Left ventricle myocardium inferior (tissue), 1 donor: ENCODE results near the gene LRRC38. TPM values are rescaled to one million over a fixed set of nuclear protein-coding genes. Genes with fewer than 3 reads are reported as not detected.
A peak's percentile ranks its signal among the peaks of the same experiment; 100 is the strongest.

Experiments
- DNase-seq: peaks from one replicate; pipeline ENCODE4 v3.0.0-alpha.2; 2020
- H3K27ac ChIP-seq: fragments of 200-600 bp; replicated peaks from 2 replicates; pipeline ENCODE4 v1.8.0; 2021
- H3K27me3 ChIP-seq: fragments of 200-600 bp; 2 replicates; pipeline ENCODE4 v1.8.0; 2021; ENCODE audit warnings: low read depth
- H3K36me3 ChIP-seq: fragments of 200-600 bp; 2 replicates; pipeline ENCODE4 v1.8.0; 2021
- H3K4me1 ChIP-seq: fragments of 200-600 bp; 2 replicates; pipeline ENCODE4 v1.8.0; 2021
- H3K4me3 ChIP-seq: fragments of 200-600 bp; 2 replicates; pipeline ENCODE4 v1.8.0; 2021; ENCODE audit warnings: mild to moderate bottlenecking, moderate library complexity
- H3K9me3 ChIP-seq: fragments of 200-600 bp; replicated peaks from 2 replicates; pipeline ENCODE4 v1.8.0; 2021
- CTCF ChIP-seq: fragments of 200-600 bp; IDR thresholded peaks from 2 replicates; pipeline ENCODE4 v1.8.0; 2021; ENCODE audit warnings: antibody characterized with exemption, mild to moderate bottlenecking, borderline replicate concordance
- intact Hi-C: fragments of 100-400 bp; cut with micrococcal nuclease; formaldehyde crosslinking; loops from one replicate; pipeline ENCODE4 v1.11.0; 2022
- total RNA-seq: library from RNA; stranded (reverse); fragmentation: NEBNext Ultra II Directional; extraction: Animal tissue kit (Norgen Biotek cat#: 25700); gene quantifications from one replicate; pipeline ENCODE4 v1.2.1, GENCODE V29; 2021
- donor health status: DM: no; HTN: yes; CAD: no; lungs with severe emphysema.

LRRC38 gene
- total RNA-seq, 1 donor from 2014 or later: 0.30 TPM

- peak overlapping the region; percentile 22 for H3K4me3 ChIP-seq
- H3K9me3 ChIP-seq: no peaks in the 10 kb centered on the region
- DNase-seq: peak; percentile 69
- TF ChIP-seq CTCF: peak; percentile 70
- peaks cover 28% of the 10 kb centered on the region for H3K4me1 ChIP-seq
- H3K27me3 ChIP-seq: peaks cover 4% of the 10 kb centered on the region
- H3K36me3 ChIP-seq: no peaks in the 10 kb centered on the region
- intact Hi-C loops: no loop called here
- H3K27ac ChIP-seq: peak overlapping the region; percentile 88
Observed at GRCh38 chr1:13543451-13544220, 29.8 kb upstream of the LRRC38 start.

GRCh38 chr1:13541435-13542215 lies 27.8 kb upstream of the LRRC38 start:
- H3K36me3 ChIP-seq: no peaks in the 10 kb centered on the region
- H3K4me1 ChIP-seq: peaks cover 34% of the 10 kb centered on the region
- H3K27me3 ChIP-seq: peaks cover under 1% of the 10 kb centered on the region
- no peak for DNase-seq
- H3K27ac ChIP-seq: peak overlapping the region; percentile 88
- H3K4me3 ChIP-seq: no peak overlapping the region
- TF ChIP-seq CTCF: no peak
- no peaks in the 10 kb centered on the region for H3K9me3 ChIP-seq
- intact Hi-C loops: no loop called here

GRCh38 chr1:13540866-13541265 lies 27.1 kb upstream of the LRRC38 start:
- H3K9me3 ChIP-seq: no peaks in the 10 kb centered on the region
- peaks cover 41% of the 10 kb centered on the region for H3K4me1 ChIP-seq
- H3K27me3 ChIP-seq: no peaks in the 10 kb centered on the region
- no peak for TF ChIP-seq CTCF
- intact Hi-C loops: no loop called here
- H3K27ac ChIP-seq: peak overlapping the region; percentile 88
- DNase-seq: peak; percentile 62
- no peaks in the 10 kb centered on the region for H3K36me3 ChIP-seq
- peak overlapping the region; percentile 41 for H3K4me3 ChIP-seq

GRCh38 chr1:13539683-13540082 lies 25.9 kb upstream of the LRRC38 start:
- no peak for TF ChIP-seq CTCF
- no peaks in the 10 kb centered on the region for H3K36me3 ChIP-seq
- intact Hi-C loops: no loop called here

GRCh38 chr1:13538832-13539231 lies 25.0 kb upstream of the LRRC38 start:
- intact Hi-C loops: no loop called here

More at GRCh38 chr1:13539683-13540082, 25.9 kb upstream of the LRRC38 start:
- no peaks in the 10 kb centered on the region for H3K27me3 ChIP-seq
- no peak for DNase-seq
- peak overlapping the region; percentile 88 for H3K27ac ChIP-seq
- H3K4me1 ChIP-seq: peaks cover 44% of the 10 kb centered on the region
- H3K4me3 ChIP-seq: no peak overlapping the region
- H3K9me3 ChIP-seq: no peaks in the 10 kb centered on the region

More at GRCh38 chr1:13538832-13539231, 25.0 kb upstream of the LRRC38 start:
- Histone ChIP-seq H3K4me3 (no peak overlapping the region), H3K27me3 (no peaks in the 10 kb centered on the region), H3K36me3 (no peaks in the 10 kb centered on the region), H3K27ac (no peak overlapping the region), H3K4me1 (peaks cover 44% of the 10 kb centered on the region), H3K9me3 (no peaks in the 10 kb centered on the region)
- no peak for DNase-seq
- no peak for TF ChIP-seq CTCF
